ENCODE data around the gene INTS1.

- no peak for TF ChIP-seq GATA2 (IDR thresholded peaks at IDR 0.05; ENCODE audit: low read depth, low read length)
- TF ChIP-seq GATA3 (IDR thresholded peaks at IDR 0.05; ENCODE audit: low read depth, low read length), result no peak
These were observed 40.4 kb downstream of the INTS1 start for GRCh38 chr7:1463676-1464223.
